Activated naive CD8-positive, alpha-beta T cell treated with anti-CD3 and anti-CD28 coated beads, Interleukin-2, amount 50 U/mL, for 16 hours (primary cell): Measurements from ENCODE around the gene ABR.

Experiments used
- DNase-seq: peaks from one replicate; pipeline ENCODE4 v3.0.0-alpha.2; 2020; ENCODE audit warnings: low read depth, low spot score

ABR gene

GRCh38 chr17:1031711-1032110 lies 148.1 kb downstream of the ABR start:
- no peak for DNase-seq

DNA sequence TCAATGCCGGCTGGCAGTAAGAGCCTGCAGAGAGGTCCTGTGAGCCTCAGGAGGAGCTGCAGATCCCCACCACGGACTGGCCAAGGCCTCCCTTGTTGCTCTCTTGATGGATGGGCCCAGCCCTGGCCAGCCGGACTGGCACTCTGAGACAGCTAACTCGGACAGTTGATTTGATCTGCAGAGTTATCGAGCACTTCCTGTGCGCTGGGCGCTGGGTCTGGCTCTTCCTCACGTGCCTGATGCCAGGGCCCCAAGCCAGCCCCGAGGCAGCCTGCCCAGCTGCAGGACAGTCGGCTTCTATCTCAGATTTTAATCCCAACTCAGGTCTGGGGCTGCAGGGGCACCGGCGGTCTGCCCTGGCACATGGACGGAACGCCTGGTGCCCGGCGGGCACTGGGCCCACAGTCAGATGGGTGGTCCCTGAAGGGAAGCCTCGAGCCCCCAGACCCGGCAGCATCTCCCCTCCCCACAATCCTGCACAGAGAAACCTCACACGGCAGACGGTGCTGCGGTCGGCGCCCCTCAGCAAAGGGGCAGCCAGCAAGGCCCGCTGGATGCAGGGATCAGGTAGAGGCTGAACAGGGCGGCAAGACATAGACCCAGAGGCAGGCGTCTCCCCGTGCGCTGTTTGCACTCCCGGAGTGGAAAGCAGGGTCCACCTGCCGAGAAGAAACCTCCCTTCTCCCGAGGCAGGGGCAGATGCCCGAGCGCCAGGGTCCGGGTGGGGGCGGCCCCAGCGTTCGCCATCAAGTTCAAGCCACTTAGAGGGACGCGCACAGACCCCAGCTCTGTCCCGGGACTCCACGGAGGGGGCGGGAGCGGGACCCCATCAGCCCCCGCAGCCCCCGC lies 148.9 kb downstream of the ABR start:
- no peak for DNase-seq

DNA sequence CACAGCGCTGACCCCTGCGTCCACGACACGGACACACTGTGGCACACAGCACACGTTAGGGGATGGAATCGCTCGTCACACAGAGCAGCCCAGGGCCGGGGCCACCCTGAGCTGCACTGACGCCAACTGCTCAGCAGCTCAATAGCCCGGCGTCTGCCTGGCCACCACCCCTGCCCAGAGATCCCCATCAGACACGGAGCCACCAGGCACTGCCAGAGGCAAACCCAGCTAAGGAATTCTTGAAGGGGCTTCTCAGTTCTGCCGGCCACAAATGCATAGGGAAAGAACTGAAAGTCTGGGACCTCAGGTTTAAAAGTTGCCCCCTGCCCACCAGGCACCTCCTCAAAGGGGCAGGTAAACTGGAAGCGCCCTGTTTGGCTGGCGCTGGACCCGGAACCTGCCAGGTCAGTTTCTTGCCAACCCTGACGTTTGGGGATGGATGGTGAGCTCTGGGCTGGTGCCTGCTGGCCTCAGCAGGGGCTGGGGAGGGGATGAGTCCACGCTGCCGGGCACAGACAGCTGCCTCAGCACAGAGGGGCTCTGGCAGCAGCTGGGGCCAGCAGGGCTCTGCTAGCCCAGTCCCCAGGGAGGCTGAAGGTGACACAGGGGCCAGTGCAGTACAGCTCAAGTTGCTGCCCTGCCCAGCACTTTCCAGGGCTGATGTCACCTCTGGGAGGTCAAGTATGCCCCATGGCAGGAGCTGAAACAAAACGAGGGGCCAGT lies 149.7 kb downstream of the ABR start:
- DNase-seq, result no peak

GRCh38 chr17:1029196-1029921 lies 150.4 kb downstream of the ABR start:
- no peak for DNase-seq

DNA sequence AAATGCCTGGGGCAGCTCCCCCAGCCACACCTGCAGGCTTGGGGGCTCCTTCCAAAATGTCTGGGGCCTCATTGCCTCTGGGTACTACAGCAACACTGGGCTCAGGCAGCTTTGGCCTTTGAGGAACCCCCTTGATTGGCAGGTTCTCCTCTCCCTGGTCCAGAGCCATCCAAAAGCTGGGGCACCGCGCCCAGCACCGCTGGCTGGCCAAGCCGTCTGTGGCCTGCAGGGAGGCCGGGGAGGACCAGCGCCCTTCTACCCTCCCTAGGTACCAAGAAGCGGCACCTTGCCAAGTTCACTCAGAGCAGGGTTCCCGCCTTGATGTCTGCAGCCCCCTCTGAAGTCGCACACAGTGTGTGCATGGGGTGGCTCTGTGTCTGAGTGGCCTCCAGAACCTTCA lies 152.7 kb downstream of the ABR start:
- no peak for DNase-seq

DNA sequence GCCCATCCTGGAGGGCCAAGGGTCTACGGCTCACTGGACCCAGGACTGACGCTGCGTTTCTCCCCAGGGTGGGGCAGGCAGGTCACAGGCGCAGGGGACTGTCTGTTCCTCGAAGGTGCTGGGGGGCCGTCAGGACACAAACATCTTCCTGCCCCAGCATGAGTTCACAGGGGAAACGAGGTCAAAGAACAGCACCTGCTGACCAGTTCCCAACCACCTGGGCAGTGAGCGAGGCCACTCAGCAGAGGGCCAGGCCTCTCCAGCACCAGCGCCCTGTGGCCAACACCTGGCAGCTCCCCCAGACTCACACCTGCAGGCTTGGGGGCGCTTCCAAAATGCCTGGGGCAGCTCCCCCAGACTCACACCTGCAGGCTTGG lies 153.2 kb downstream of the ABR start:
- no peak for DNase-seq

DNA sequence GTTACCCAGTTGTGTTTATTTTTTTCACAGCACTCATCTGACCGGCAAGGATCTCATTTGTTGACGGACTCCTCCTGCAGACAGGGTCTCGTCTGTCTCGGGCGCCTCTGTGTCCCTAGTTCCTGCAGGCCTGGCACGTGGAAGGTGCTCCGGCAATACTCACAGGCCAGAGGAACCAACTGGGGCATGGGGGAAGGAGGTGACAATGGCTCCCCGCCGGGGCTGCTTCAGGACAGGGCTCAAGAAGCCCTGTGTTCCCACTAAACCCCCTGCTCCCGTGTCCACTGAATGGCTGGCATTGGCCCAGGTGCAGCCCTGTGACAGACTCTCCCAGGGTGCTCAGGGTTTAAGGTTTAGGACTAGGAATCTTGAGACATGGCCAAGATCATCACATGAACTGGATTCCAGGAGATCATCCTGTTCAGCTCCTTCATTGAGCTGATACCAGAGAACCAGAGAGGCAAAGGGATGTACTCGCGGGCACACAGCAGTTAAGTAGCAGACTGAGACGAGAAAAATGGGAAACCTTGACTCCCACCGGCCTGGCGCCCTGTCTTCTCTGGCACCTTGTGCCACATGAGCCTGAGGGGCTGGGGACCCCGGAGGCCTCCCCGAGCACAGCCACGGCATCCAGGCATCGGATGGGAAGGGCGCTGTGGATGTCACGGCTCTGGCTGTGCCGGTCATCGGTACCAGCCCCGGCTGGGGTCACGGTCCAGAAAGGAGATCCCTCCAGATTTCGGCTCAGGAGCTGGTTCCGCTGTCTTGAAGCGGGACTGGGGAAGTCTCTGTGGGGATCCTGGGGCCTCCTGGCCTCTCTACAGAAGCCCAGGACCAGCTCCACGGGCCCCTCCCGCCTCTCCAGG lies 153.8 kb downstream of the ABR start:
- no peak for DNase-seq

GRCh38 chr17:1024076-1024475 lies 155.7 kb downstream of the ABR start:
- no peak for DNase-seq

GRCh38 chr17:1022278-1023024 lies 157.3 kb downstream of the ABR start:
- DNase-seq, result no peak

- no peak for DNase-seq
Measured at GRCh38 chr17:1021147-1021546, 158.6 kb downstream of the ABR start.

DNA sequence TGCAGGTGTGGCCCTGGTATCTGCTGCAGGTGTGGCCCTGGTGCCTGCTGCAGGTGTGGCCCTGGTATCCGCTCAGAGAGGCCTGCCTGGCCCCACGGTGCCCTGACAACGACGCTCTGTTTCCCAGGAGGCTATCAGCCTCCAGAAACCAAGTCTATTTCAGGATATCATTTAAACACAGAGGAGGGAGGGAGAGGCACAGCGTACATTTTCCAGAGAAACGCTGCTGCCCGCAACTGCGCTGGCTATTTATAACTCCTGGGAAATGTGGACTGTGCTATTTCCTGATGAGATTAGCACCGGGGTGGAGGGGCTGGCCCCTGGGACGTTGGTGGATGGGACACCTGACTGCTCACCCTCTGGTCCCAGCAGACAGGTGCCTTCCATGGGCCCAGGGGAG lies 160.3 kb downstream of the ABR start:
- no peak for DNase-seq

GRCh38 chr17:1018547-1018946 lies 161.2 kb downstream of the ABR start:
- no peak for DNase-seq

GRCh38 chr17:1013729-1014090 lies 166.1 kb downstream of the ABR start:
- no peak for DNase-seq

DNA sequence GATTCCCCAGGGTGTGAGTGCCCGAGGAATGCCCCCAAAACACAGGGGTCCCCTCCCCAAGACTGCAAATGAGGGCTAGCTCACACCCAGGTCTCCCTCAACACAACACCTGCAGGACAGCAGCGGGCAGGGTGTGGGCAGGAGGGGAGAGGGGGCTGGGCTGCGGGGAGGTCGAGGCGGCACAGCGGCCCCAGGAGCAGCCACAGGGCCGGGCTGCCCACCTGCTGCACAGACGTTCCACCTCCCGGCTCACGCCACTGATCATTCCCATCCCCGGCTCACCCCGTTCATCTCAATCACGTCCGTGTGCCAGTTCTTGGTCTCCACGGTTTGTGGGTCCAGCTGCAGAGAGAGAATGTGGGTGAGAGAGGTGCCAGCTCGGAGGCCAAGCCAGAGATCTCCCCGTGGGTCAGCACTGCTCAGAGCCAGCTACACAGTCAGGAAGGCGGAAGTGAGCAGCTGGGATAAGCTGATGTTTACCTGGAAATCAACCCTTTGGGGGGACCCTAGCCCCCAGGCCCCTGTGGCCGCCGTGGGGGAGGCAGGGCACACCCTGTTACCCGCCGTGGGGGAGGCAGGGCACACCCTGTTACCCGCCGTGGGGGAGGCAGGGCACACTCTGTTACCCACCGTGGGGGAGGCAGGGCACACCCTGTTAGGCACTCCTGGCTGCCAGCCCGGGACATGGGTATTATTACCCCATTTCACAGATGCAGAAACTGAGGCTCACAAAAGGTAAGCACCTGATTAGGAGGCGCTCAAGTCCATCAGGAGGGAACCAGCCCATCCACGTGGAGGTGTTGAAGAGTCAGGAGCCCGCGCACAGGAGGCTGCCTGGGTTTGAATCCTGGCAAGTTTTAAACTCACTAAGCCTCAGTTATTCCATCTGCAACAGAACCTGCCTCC lies 166.7 kb downstream of the ABR start:
- DNase-seq, result no peak

DNA sequence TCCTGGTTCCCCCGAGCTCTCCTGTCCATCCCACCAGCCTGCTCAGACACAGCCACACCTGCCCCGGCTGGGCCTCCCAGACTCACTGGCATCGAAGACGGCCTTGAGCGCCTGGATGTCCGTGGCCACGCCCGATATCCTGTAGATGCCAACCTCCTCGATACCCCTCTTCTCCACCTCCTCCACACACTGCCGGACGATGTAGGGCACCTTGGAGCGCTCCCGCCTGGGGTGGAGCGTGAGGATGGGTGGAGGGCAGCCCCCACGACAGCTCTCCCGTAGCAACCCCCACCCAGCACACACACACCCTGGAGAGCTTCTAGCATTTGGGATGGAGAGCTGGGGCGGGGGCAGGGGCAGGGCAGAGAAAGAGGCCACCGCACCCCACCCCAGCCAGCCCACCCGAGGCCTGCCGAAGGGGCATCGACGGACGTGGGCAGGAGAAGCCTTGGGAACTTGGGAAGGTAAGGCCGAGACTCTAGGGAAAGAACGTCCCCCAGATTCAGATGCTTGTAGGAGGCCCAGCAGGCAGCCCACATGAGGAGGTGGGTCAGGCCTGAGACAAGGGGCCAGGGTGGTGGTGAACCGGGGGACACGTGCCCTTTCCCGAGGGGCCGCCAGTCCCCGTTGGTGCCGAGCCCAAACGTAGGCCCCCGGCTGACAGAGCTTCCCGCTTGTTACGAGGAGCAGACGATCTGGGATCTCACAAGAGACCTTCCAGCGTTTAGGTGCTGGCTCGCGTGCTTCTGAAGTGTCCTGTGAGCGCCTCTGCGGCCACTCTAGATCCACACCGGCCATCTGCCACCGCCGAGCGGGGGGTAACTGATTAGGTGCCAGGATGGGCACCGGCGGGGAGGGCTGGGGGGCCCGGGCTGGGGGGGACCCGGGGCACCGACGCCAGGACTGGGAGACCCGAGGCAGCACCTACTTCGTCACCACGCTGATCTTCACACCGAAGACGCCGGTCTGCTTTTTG lies 167.7 kb downstream of the ABR start:
- no peak for DNase-seq

GRCh38 chr17:1011138-1011537 lies 168.6 kb downstream of the ABR start:
- DNase-seq, result no peak

DNA sequence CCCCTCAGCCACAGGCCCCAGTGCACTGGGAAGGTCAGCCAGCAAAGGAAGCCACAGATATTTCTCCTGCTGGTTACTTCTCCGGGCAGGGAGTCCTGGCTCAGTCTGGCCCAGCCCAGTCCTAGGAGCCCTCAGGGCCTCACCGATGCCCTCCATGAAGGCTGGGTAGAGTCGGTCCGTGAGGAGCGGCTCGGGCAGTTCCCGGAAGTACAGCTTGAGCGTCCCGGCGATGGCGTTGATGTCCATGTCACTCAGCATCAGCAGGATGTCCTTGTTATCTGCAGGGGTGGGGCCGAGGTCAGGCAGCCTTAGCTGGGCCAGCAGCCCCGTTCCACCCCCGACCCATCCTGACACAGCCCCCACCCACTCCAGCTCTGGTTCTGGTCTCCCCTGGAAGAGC lies 169.2 kb downstream of the ABR start:
- DNase-seq, result no peak

DNA sequence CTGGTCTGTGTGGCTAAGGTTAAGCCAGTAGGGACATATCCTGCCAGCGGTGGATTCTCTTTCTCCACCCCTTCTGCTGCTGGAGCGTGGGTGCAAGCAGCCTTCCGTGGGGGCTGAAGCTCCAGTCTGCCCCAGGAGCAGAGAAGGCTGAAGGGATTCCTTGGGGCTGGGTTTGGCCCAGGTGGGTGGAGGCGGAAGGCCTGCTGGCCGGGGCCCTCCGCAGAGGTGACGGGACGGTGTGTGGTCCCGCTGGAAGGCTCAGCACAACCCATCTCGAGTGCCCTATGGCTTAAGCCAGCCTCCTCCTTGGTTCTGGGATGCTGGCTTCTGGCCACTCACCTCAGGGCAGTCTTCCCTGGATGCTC lies 169.7 kb downstream of the ABR start:
- DNase-seq, result no peak
